RWPE2 (cell line): ENCODE data around the gene FMNL2.

Experiments
- ATAC-seq: fragments of 200-7000 bp; cut with Tn5 transposase; 3 replicates; pipeline ENCODE4 v1.9.1; 2021; ENCODE audit warnings: low read depth
- DNase-seq: peaks from one replicate; pipeline ENCODE4 v3.0.0-alpha.2; 2020; ENCODE audit warnings: low spot score
- H3K27ac ChIP-seq: fragments of 450-650 bp; 2 replicates; pipeline ENCODE4 v1.5.1; 2017; ENCODE audit warnings: mild to moderate bottlenecking; ENCODE audit not compliant: poor library complexity, severe bottlenecking
- H3K27me3 ChIP-seq: fragments of 250-450 bp; sonication (Bioruptor Pico); 2 replicates; pipeline ENCODE4 v1.5.1; 2021; ENCODE audit warnings: mild to moderate bottlenecking, moderate library complexity; ENCODE audit not compliant: insufficient read depth, poor library complexity, severe bottlenecking
- H3K36me3 ChIP-seq: fragments of 250-450 bp; sonication (Bioruptor Pico); 2 replicates; pipeline ENCODE4 v1.5.1; 2020; ENCODE audit warnings: low read depth, mild to moderate bottlenecking, moderate library complexity
- H3K4me1 ChIP-seq: fragments of 250-450 bp; sonication (Bioruptor Pico); 2 replicates; pipeline ENCODE4 v1.5.1; 2021; ENCODE audit warnings: mild to moderate bottlenecking, moderate library complexity; ENCODE audit not compliant: insufficient read depth, poor library complexity, severe bottlenecking
- H3K4me3 ChIP-seq: fragments of 250-450 bp; sonication (Bioruptor Pico); 2 replicates; pipeline ENCODE4 v1.5.1; 2021; ENCODE audit warnings: mild to moderate bottlenecking, moderate library complexity; ENCODE audit not compliant: severe bottlenecking
- H3K9me3 ChIP-seq: fragments of 250-450 bp; sonication (Bioruptor Pico); 2 replicates; pipeline ENCODE4 v1.5.1; 2021; ENCODE audit warnings: mild to moderate bottlenecking, moderate library complexity; ENCODE audit not compliant: severe bottlenecking
- TF ChIP-seq, protein P1 (sequence below): fragments of 450-650 bp; IDR thresholded peaks from one replicate; pipeline ENCODE4 v1.5.1; 2017; ENCODE audit warnings: mild to moderate bottlenecking, moderate library complexity; ENCODE audit not compliant: poor library complexity, severe bottlenecking

FMNL2 gene

GRCh38 chr2:152390837-152391236 is 55.9 kb downstream of the FMNL2 start:
- TF ChIP-seq, protein P1, sequence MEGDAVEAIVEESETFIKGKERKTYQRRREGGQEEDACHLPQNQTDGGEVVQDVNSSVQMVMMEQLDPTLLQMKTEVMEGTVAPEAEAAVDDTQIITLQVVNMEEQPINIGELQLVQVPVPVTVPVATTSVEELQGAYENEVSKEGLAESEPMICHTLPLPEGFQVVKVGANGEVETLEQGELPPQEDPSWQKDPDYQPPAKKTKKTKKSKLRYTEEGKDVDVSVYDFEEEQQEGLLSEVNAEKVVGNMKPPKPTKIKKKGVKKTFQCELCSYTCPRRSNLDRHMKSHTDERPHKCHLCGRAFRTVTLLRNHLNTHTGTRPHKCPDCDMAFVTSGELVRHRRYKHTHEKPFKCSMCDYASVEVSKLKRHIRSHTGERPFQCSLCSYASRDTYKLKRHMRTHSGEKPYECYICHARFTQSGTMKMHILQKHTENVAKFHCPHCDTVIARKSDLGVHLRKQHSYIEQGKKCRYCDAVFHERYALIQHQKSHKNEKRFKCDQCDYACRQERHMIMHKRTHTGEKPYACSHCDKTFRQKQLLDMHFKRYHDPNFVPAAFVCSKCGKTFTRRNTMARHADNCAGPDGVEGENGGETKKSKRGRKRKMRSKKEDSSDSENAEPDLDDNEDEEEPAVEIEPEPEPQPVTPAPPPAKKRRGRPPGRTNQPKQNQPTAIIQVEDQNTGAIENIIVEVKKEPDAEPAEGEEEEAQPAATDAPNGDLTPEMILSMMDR = no peak
- H3K4me1 ChIP-seq = peaks cover 5% of the 10 kb centered on the region
- H3K27me3 ChIP-seq = no peaks in the 10 kb centered on the region
- no peaks in the 10 kb centered on the region for H3K9me3 ChIP-seq
- no peak overlapping the region for H3K4me3 ChIP-seq
- no peak overlapping the region for H3K27ac ChIP-seq
- no peak for DNase-seq
- ATAC-seq = no peak
- H3K36me3 ChIP-seq = no peaks in the 10 kb centered on the region

GRCh38 chr2:152391318-152391717 is 56.3 kb downstream of the FMNL2 start:
- no peak for ATAC-seq
- Histone ChIP-seq H3K4me3 (no peak overlapping the region), H3K36me3 (no peaks in the 10 kb centered on the region), H3K27me3 (no peaks in the 10 kb centered on the region), H3K27ac (no peak overlapping the region), H3K9me3 (no peaks in the 10 kb centered on the region), H3K4me1 (peaks cover 5% of the 10 kb centered on the region)
- no peak for DNase-seq
- TF ChIP-seq, protein P1 = no peak

DNA sequence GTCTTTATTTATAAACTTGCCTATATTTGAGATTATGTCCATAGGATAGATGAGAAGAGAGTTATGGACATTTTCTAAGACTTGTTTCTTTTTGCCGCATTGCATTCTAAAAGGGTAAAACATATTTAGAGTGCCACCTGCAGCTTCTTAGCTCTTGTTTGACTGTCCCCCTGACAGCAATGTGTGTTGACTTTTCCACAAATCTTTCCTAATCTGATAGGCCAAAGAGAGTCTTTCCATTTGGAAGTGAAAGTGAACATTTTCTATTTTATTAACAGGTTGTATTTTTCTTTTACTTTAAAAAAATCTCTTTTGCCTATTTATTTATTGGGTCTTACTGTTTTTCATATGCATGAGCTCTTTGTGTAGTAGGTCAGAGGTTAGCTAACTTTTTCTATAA is 58.4 kb downstream of the FMNL2 start:
- DNase-seq = no peak
- Histone ChIP-seq H3K27ac (no peak overlapping the region), H3K4me3 (no peak overlapping the region), H3K27me3 (no peaks in the 10 kb centered on the region), H3K4me1 (peaks cover 5% of the 10 kb centered on the region), H3K36me3 (no peaks in the 10 kb centered on the region), H3K9me3 (no peaks in the 10 kb centered on the region)
- TF ChIP-seq, protein P1 = no peak
- no peak for ATAC-seq

DNA sequence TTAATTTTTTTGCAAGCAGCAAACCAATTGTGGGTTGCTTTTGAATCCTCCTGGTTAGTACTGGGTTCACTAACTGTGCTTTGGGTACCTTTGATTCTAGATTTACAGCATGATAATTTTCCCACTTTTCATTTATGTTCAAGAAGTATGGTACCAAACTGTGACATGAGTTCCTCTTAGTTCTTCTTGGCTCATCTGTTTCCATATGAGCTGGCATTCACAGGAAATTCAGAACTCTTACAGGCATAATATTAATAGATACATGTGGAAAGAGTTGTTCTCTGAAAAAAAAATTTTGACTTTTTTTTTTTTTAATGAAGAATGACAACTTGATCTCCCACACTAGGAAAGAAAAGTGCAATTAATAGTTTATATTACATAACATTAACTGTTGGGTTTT is 59.4 kb downstream of the FMNL2 start:
- Histone ChIP-seq H3K4me1 (peaks cover 5% of the 10 kb centered on the region), H3K27me3 (no peaks in the 10 kb centered on the region), H3K9me3 (no peaks in the 10 kb centered on the region), H3K36me3 (no peaks in the 10 kb centered on the region), H3K4me3 (no peak overlapping the region), H3K27ac (no peak overlapping the region)
- DNase-seq (no peak), ATAC-seq (no peak)
- TF ChIP-seq, protein P1 = no peak

DNA sequence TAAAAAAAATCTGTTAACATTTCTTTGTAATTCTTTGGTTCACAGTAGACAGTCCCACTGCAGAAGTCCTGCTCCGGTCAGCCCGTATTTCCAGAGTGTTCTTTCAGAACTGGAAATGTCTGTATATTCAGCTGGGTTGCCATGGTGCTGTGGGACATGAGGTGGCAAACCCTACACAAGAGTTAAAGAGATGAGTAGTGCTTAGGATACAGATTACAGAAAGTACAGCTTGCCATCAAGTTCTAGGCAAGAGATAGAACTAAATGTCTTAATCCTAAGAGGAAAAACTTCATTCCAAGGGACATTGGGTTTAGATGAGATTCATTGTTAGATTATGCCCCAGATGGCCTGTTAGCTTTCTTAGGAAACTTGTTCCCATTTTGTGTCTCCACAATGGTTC is 60.1 kb downstream of the FMNL2 start:
- Histone ChIP-seq H3K9me3 (no peaks in the 10 kb centered on the region), H3K36me3 (no peaks in the 10 kb centered on the region), H3K27ac (no peak overlapping the region), H3K4me1 (peaks cover 5% of the 10 kb centered on the region), H3K4me3 (no peak overlapping the region), H3K27me3 (no peaks in the 10 kb centered on the region)
- DNase-seq (no peak), ATAC-seq (no peak)
- TF ChIP-seq, protein P1 = no peak
